Endometrial microvascular endothelial cells (primary cell): ENCODE data around the gene TERB1. TPM values are rescaled to one million over a fixed set of nuclear protein-coding genes. Genes with fewer than 3 reads are reported as not detected.

ENCODE experiments used
- in situ Hi-C: cut with HindIII; loops from 2 replicates; pipeline ENCODE4 v1.10.0; 2017; ENCODE audit warnings: low sequenced_read_pairs, low pct_unique_long_range_greater_than_20kb; ENCODE audit errors: inconsistent ontology term
- total RNA-seq: library from RNA; depleted of rRNA; stranded (reverse); fragments of >200 nt; gene quantifications from one replicate; pipeline ENCODE4 v1.2.3, GENCODE V29; 2015; ENCODE audit errors: inconsistent ontology term

Gene TERB1
- total RNA-seq, 1 donor from 2014 or later: not detected

GRCh38 chr16:66752379-66752778 is 49.0 kb downstream of the TERB1 start:
- in situ Hi-C loops: no loop called here

GRCh38 chr16:66751992-66752322 is 49.4 kb downstream of the TERB1 start:
- in situ Hi-C loops: no loop called here

GRCh38 chr16:66751303-66751991 is 49.9 kb downstream of the TERB1 start, which contains the start of gene DYNC1LI2:
Gene DYNC1LI2, minus strand, starts transcription at chr16:66751609. Its CDS starts 18 bp downstream, at chr16:66751591.
- in situ Hi-C loops: no loop called here

GRCh38 chr16:66751053-66751302 is 50.4 kb downstream of the TERB1 start:
- in situ Hi-C loops: no loop called here

- in situ Hi-C loops: no loop called here
Measured at GRCh38 chr16:66750279-66751052, 50.9 kb downstream of the TERB1 start.

- in situ Hi-C loops: no loop called here
Measured at GRCh38 chr16:66746682-66747081, 54.7 kb downstream of the TERB1 start.

GRCh38 chr16:66746048-66746447 is 55.3 kb downstream of the TERB1 start:
- in situ Hi-C loops: no loop called here

- in situ Hi-C loops: no loop called here
Measured at GRCh38 chr16:66741950-66742808, 59.2 kb downstream of the TERB1 start.

- in situ Hi-C loops: no loop called here
Measured at GRCh38 chr16:66741169-66741900, 60.0 kb downstream of the TERB1 start.

GRCh38 chr16:66740533-66740932 is 60.9 kb downstream of the TERB1 start:
- in situ Hi-C loops: no loop called here

- in situ Hi-C loops: no loop called here
Measured at GRCh38 chr16:66740010-66740409, 61.4 kb downstream of the TERB1 start.

GRCh38 chr16:66735891-66736290 is 65.5 kb downstream of the TERB1 start:
- in situ Hi-C loops: no loop called here

- in situ Hi-C loops: no loop called here
Measured at GRCh38 chr16:66731101-66731500, 70.3 kb downstream of the TERB1 start.

- in situ Hi-C loops: no loop called here
Measured at GRCh38 chr16:66728804-66729203, 72.6 kb downstream of the TERB1 start.

- in situ Hi-C loops: no loop called here
Measured at GRCh38 chr16:66728117-66728787, 73.1 kb downstream of the TERB1 start.

- in situ Hi-C loops: no loop called here
Measured at GRCh38 chr16:66720766-66721165, 80.6 kb downstream of the TERB1 start.

- in situ Hi-C loops: no loop called here
Measured at GRCh38 chr16:66719246-66719645, 82.1 kb downstream of the TERB1 start.

GRCh38 chr16:66717776-66718175 is 83.6 kb downstream of the TERB1 start:
- in situ Hi-C loops: no loop called here
